Natural killer cell (primary cell): ENCODE results near the gene NRXN3. TPM values are rescaled to one million over a fixed set of nuclear protein-coding genes. Genes with fewer than 3 reads are reported as not detected.

Experiments
- ATAC-seq, 3 donors: fragments of 150-1000 bp in 2 of 3; fragments of 200-7000 bp in 1 of 3; cut with Tn5 transposase; 1 replicate in 1 of 3; 2 replicates in 2 of 3; pipeline ENCODE4 v1.10.0; 2021; ENCODE audit warnings: mild to moderate bottlenecking in 2 of 3, moderate library complexity in 2 of 3
- DNase-seq, 2 donors: peaks; one replicate each; pipeline versions ENCODE4 v3.0.0 to v3.0.0-alpha.2; 2013 to 2021; ENCODE audit warnings: mixed read lengths in 1 of 2
- H3K27ac ChIP-seq: one replicate; pipeline ENCODE4 v1.5.1; 2013; ENCODE audit warnings: mild to moderate bottlenecking, low read length
- H3K27me3 ChIP-seq: one replicate; pipeline ENCODE4 v1.6.1; 2013; ENCODE audit warnings: low read length; ENCODE audit not compliant: control insufficient read depth, insufficient read depth
- H3K36me3 ChIP-seq: one replicate; pipeline ENCODE4 v1.6.1; 2013; ENCODE audit warnings: low read length; ENCODE audit not compliant: control insufficient read depth, insufficient read depth
- H3K4me1 ChIP-seq: one replicate; pipeline ENCODE4 v1.6.1; 2013; ENCODE audit warnings: low read length; ENCODE audit not compliant: control insufficient read depth, insufficient read depth
- H3K4me3 ChIP-seq: one replicate; pipeline ENCODE4 v1.5.1; 2013; ENCODE audit warnings: low read length
- H3K9me3 ChIP-seq: one replicate; pipeline ENCODE4 v1.6.1; 2013; ENCODE audit warnings: low read length; ENCODE audit not compliant: control insufficient read depth, insufficient read depth
- H3K27ac Mint-ChIP-seq, 2 donors: one replicate each; pipeline ENCODE4 v1.8.0; 2022; ENCODE audit warnings: mild to moderate bottlenecking in 2 of 2, mixed read lengths in 2 of 2, moderate library complexity in 1 of 2
- H3K27me3 Mint-ChIP-seq, 2 donors: one replicate each; pipeline ENCODE4 v1.8.0; 2022; ENCODE audit warnings: low read depth in 2 of 2, mixed read lengths in 2 of 2
- H3K36me3 Mint-ChIP-seq: one replicate; pipeline ENCODE4 v1.8.0; 2022; ENCODE audit warnings: mixed read lengths
- H3K4me1 Mint-ChIP-seq, 2 donors: one replicate each; pipeline ENCODE4 v1.8.0; 2022; ENCODE audit warnings: mixed read lengths in 2 of 2
- H3K4me3 Mint-ChIP-seq: one replicate; pipeline ENCODE4 v1.8.0; 2022; ENCODE audit warnings: mild to moderate bottlenecking, moderate library complexity, mixed read lengths
- H3K9me3 Mint-ChIP-seq, 2 donors: one replicate each; pipeline ENCODE4 v1.8.0; 2022; ENCODE audit warnings: mixed read lengths in 2 of 2
- CTCF ChIP-seq: fragments of 200-600 bp; IDR thresholded peaks from one replicate; pipeline ENCODE4 v1.8.0; 2022; ENCODE audit warnings: antibody characterized with exemption
- WGBS: methylation state at CpG from one replicate; pipeline ENCODE4 v1.1.7; 2013; ENCODE audit warnings: missing lambda C conversion rate; ENCODE audit not compliant: insufficient coverage; 5-methylcytosine and 5-hydroxymethylcytosine counted together
- intact Hi-C: fragments of 100-400 bp; cut with micrococcal nuclease; formaldehyde crosslinking; loops from one replicate; pipeline ENCODE4 v1.14.2; 2022
- total RNA-seq, 4 donors: library from RNA; stranded (reverse); fragments of 120-200 nt in 1 of 4; gene quantifications; one replicate each; pipeline versions ENCODE4 v1.2.3 to v1.2.4, GENCODE V29; 2013 to 2022

Gene NRXN3
- total RNA-seq, 3 donors from 2014 or later (not counting 1 experiment from before 2014, with no cell fraction given) = not detected

GRCh38 chr14:78405079-78405856 is 235.1 kb downstream of the NRXN3 start:
- Mint-ChIP-seq H3K4me3 (no peak overlapping the region), H3K36me3 (no peaks in the 10 kb centered on the region), H3K4me1 (no peaks in the 10 kb centered on the region), H3K27ac (no peak overlapping the region), H3K9me3 (peaks cover 0 to 3% of the 10 kb centered on the region in 2 donors), H3K27me3 (peaks cover 0 to 16% of the 10 kb centered on the region in 2 donors)
- no peak for TF ChIP-seq CTCF
- H3K36me3 ChIP-seq = no peaks in the 10 kb centered on the region
- no peaks in the 10 kb centered on the region for H3K9me3 ChIP-seq
- intact Hi-C loops = no loop called here
- WGBS = 84% methylated on average over 6 of the region's 6 CpGs
- DNase-seq (no peak), ATAC-seq (no peak)
- no peaks in the 10 kb centered on the region for H3K4me1 ChIP-seq
- no peak overlapping the region for H3K27ac ChIP-seq
- no peaks in the 10 kb centered on the region for H3K27me3 ChIP-seq
- H3K4me3 ChIP-seq = no peak overlapping the region

GRCh38 chr14:78412475-78412874 is 242.3 kb downstream of the NRXN3 start:
- no peaks in the 10 kb centered on the region for H3K36me3 Mint-ChIP-seq
- TF ChIP-seq CTCF = no peak
- H3K27me3 Mint-ChIP-seq = no peaks in the 10 kb centered on the region
- no peak for DNase-seq
- Histone ChIP-seq H3K4me3 (no peak overlapping the region), H3K27me3 (no peaks in the 10 kb centered on the region), H3K4me1 (no peaks in the 10 kb centered on the region), H3K9me3 (no peaks in the 10 kb centered on the region), H3K36me3 (no peaks in the 10 kb centered on the region), H3K27ac (no peak overlapping the region)
- H3K4me3 Mint-ChIP-seq = no peak overlapping the region
- intact Hi-C loops = no loop called here
- 91% methylated on average over 3 of the region's 3 CpGs for WGBS
- H3K9me3 Mint-ChIP-seq = peaks cover 2 to 9% of the 10 kb centered on the region in 2 donors
- ATAC-seq = no peak
- H3K4me1 Mint-ChIP-seq = no peaks in the 10 kb centered on the region
- H3K27ac Mint-ChIP-seq = no peak overlapping the region

GRCh38 chr14:78414172-78414571 is 244.0 kb downstream of the NRXN3 start:
- no peak for TF ChIP-seq CTCF
- Histone ChIP-seq H3K27me3 (no peaks in the 10 kb centered on the region), H3K36me3 (no peaks in the 10 kb centered on the region), H3K27ac (no peak overlapping the region), H3K9me3 (no peaks in the 10 kb centered on the region), H3K4me3 (no peak overlapping the region), H3K4me1 (no peaks in the 10 kb centered on the region)
- 100% methylated on average over 2 of the region's 3 CpGs for WGBS
- H3K4me3 Mint-ChIP-seq = no peak overlapping the region
- no peaks in the 10 kb centered on the region for H3K36me3 Mint-ChIP-seq
- intact Hi-C loops = no loop called here
- no peaks in the 10 kb centered on the region for H3K27me3 Mint-ChIP-seq
- ATAC-seq (no peak), DNase-seq (no peak)
- H3K9me3 Mint-ChIP-seq = peaks cover 2 to 6% of the 10 kb centered on the region in 2 donors
- no peaks in the 10 kb centered on the region for H3K4me1 Mint-ChIP-seq
- H3K27ac Mint-ChIP-seq = no peak overlapping the region

GRCh38 chr14:78417532-78417931 is 247.4 kb downstream of the NRXN3 start:
- 82% methylated on average over 3 of the region's 3 CpGs for WGBS
- TF ChIP-seq CTCF = no peak
- Histone ChIP-seq H3K4me3 (no peak overlapping the region), H3K9me3 (no peaks in the 10 kb centered on the region), H3K4me1 (no peaks in the 10 kb centered on the region), H3K36me3 (no peaks in the 10 kb centered on the region), H3K27ac (no peak overlapping the region), H3K27me3 (no peaks in the 10 kb centered on the region)
- intact Hi-C loops = no loop called here
- H3K9me3 Mint-ChIP-seq = peaks cover 2 to 6% of the 10 kb centered on the region in 2 donors
- no peak overlapping the region for H3K4me3 Mint-ChIP-seq
- H3K27me3 Mint-ChIP-seq = no peaks in the 10 kb centered on the region
- no peak for ATAC-seq
- H3K27ac Mint-ChIP-seq = no peak overlapping the region
- no peaks in the 10 kb centered on the region for H3K36me3 Mint-ChIP-seq
- DNase-seq = no peak
- H3K4me1 Mint-ChIP-seq = no peaks in the 10 kb centered on the region
